Measurements from ENCODE around the gene MPRIP. TPM values are rescaled to one million over a fixed set of nuclear protein-coding genes. Genes with fewer than 3 reads are reported as not detected.

The MPRIP gene
- total RNA-seq, 1 experiment from 2014 or later = 132 TPM

DNA sequence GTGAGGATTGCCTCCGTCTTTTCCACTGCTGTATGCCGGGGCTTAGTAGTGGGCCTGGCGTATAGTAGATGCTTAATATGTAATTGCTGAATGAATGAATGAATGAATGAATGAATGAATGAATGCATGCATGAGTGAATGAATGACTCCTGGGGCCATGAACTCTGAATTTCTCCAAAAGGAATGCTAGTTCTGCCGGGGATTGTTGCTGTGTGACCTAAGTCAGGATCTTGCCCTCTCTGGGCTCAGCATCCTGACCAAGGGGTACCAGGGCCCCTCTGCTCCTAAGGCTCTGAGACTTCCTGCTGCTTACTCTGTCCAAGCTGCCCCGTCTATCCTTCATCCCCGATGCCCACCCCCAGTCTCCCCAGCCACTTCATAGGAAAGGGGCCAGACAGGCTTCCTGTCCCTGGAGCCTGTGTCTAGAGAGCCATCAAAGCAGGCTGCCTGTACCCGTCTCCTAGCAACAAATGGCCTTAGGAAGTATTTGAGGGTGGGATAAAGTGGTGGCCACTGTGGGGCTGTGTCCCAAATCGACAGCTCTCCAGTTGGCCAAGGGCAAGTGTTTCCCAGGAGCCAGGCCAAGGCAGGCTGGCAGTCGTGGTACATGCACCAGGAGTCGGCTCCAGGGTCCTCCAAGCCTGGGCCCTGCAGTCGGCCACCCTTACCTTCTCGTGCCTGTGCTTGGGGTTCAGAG lies 11.6 kb upstream of the MPRIP start:
- no peak overlapping the region for H3K4ac ChIP-seq (ENCODE audit: low read depth, low read length)
- peaks cover 9% of the 10 kb centered on the region; the same call in 1 of the 2 replicates for H3K4me1 ChIP-seq (ENCODE audit: insufficient read depth, low read length)
- H3K79me1 ChIP-seq (ENCODE audit: insufficient read depth, low read depth, low read length, poor library complexity, severe bottlenecking) = no peaks in the 10 kb centered on the region
- H3K36me3 Mint-ChIP-seq (ENCODE audit: insufficient read depth in 1 of 3, low read depth in 3 of 3) = no peaks in the 10 kb centered on the region
- peaks cover 2% of the 10 kb centered on the region; the same call in 1 of the 2 replicates for H3K27me3 Mint-ChIP-seq (ENCODE audit: low read depth)
- no peak overlapping the region for H2BK5ac ChIP-seq (ENCODE audit: insufficient read length, low read length)
- no peaks in the 10 kb centered on the region for H3K79me2 ChIP-seq (ENCODE audit: insufficient read depth, low read length)
- H3K9ac ChIP-seq (ENCODE audit: extremely low read depth, insufficient read length, low read length) = no peak overlapping the region
- no peak overlapping the region for H3K18ac ChIP-seq (ENCODE audit: insufficient read length, low read depth, low read length)
- no peak overlapping the region for H2BK20ac ChIP-seq (ENCODE audit: low read depth, low read length, poor library complexity, severe bottlenecking)
- H3T11ph ChIP-seq (ENCODE audit: low read length) = no peak overlapping the region
- no peak overlapping the region for H2BK15ac ChIP-seq (ENCODE audit: low read depth, low read length)
- H3K23me2 ChIP-seq (ENCODE audit: insufficient read length, low read depth, low read length, poor library complexity, severe bottlenecking) = no peaks in the 10 kb centered on the region
- no peaks in the 10 kb centered on the region for H3K9me3 Mint-ChIP-seq
- H3K56ac ChIP-seq (ENCODE audit: insufficient read length, low read depth, low read length) = no peak overlapping the region
- H3K27ac Mint-ChIP-seq = no peak overlapping the region
- no peak overlapping the region for H3K14ac ChIP-seq (ENCODE audit: insufficient read depth, low read length)
- H2BK120ac ChIP-seq (ENCODE audit: low read depth, low read length, poor library complexity, severe bottlenecking) = no peak overlapping the region
- H3K27ac ChIP-seq (ENCODE audit: insufficient read length, low read depth, low read length) = no peak overlapping the region
- peak overlapping the region in 1 of 2 experiments; percentile 6; a peak in 1 of 5 replicates for H3K4me3 Mint-ChIP-seq
- H4K8ac ChIP-seq (replicated peaks; ENCODE audit: insufficient read length, low read depth, low read length) = no peak overlapping the region
- peak; percentile 59 for DNase-seq
- no peak overlapping the region for H2BK12ac ChIP-seq (ENCODE audit: insufficient read length, low read depth, low read length)
- no peaks in the 10 kb centered on the region for H3K9me3 ChIP-seq (ENCODE audit: control insufficient read depth, low read depth, low read length)
- H2AFZ ChIP-seq (ENCODE audit: low read length) = no peak overlapping the region
- TF ChIP-seq, protein P1, sequence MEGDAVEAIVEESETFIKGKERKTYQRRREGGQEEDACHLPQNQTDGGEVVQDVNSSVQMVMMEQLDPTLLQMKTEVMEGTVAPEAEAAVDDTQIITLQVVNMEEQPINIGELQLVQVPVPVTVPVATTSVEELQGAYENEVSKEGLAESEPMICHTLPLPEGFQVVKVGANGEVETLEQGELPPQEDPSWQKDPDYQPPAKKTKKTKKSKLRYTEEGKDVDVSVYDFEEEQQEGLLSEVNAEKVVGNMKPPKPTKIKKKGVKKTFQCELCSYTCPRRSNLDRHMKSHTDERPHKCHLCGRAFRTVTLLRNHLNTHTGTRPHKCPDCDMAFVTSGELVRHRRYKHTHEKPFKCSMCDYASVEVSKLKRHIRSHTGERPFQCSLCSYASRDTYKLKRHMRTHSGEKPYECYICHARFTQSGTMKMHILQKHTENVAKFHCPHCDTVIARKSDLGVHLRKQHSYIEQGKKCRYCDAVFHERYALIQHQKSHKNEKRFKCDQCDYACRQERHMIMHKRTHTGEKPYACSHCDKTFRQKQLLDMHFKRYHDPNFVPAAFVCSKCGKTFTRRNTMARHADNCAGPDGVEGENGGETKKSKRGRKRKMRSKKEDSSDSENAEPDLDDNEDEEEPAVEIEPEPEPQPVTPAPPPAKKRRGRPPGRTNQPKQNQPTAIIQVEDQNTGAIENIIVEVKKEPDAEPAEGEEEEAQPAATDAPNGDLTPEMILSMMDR (conservative IDR thresholded peaks at IDR 0.05) = no peak
- no peaks in the 10 kb centered on the region for H4K20me1 ChIP-seq (ENCODE audit: control insufficient read depth, insufficient read depth, insufficient read length)
- H4K91ac ChIP-seq (ENCODE audit: insufficient read length, low read depth, low read length) = no peak overlapping the region
- H3K4me2 ChIP-seq (ENCODE audit: insufficient read depth, insufficient read length, low read length) = no peak overlapping the region
- H3K23ac ChIP-seq (ENCODE audit: insufficient read length, low read depth, low read length) = no peak overlapping the region
- H3K4me1 Mint-ChIP-seq = peaks cover 25 to 31% of the 10 kb centered on the region in 2 experiments
- WGBS (ENCODE audit: extremely low coverage, insufficient read length, low lambda C conversion rate) = no CpG with 5 or more reads among the region's 12 CpGs
- H4K5ac ChIP-seq (ENCODE audit: insufficient read length, low read depth, low read length) = no peak overlapping the region
- no peak overlapping the region for H2AK5ac ChIP-seq (ENCODE audit: insufficient read length, low read length)
- no peaks in the 10 kb centered on the region for H3K27me3 ChIP-seq (ENCODE audit: insufficient read depth, low read length)

Measured in H9 (cell line).